MCF 10A (cell line): Measurements from ENCODE around the gene PTGFRN. TPM values are rescaled to one million over a fixed set of nuclear protein-coding genes. Genes with fewer than 3 reads are reported as not detected.
"Not testable (repeated sequence)": the region's sequence is repeated elsewhere in the genome, so short reads cannot be mapped to it uniquely, and the experiment has no call there.

Source experiments
- BruUV-seq: library from RNA; stranded (reverse); fragments of 400-500 nt; replicated peaks from 2 replicates; lab custom pipeline; 2021; lab: Mats Ljungman, UMichigan
- CTCF ChIA-PET: fragments of 300-600 bp; sonication (Branson Sonifier 250); formaldehyde crosslinking; extraction: SDS; loops from one replicate; lab custom pipeline; 2021; ENCODE audit warnings: antibody characterized with exemption, inconsistent platforms; lab: Yijun Ruan, JAX
- POLR2A ChIA-PET: fragments of 300-600, 350-650 bp; sonication (Branson Sonifier 250); formaldehyde crosslinking; extraction: SDS; loops from one replicate; lab custom pipeline; 2020; ENCODE audit warnings: antibody characterized with exemption, inconsistent platforms; lab: Yijun Ruan, JAX
- DNase-seq: peaks from one replicate; pipeline ENCODE4 v3.0.0-alpha.2; 2018; ENCODE audit not compliant: unreplicated experiment
- H3K27ac Mint-ChIP-seq: one replicate; pipeline ENCODE4 v1.8.0; 2022; ENCODE audit warnings: mild to moderate bottlenecking, low read depth, mixed read lengths; ENCODE audit not compliant: unreplicated experiment
- H3K27me3 Mint-ChIP-seq: one replicate; pipeline ENCODE4 v1.8.0; 2022; ENCODE audit warnings: mixed read lengths; ENCODE audit not compliant: insufficient read depth, unreplicated experiment
- H3K36me3 Mint-ChIP-seq: one replicate; pipeline ENCODE4 v1.8.0; 2022; ENCODE audit warnings: mild to moderate bottlenecking, moderate library complexity, mixed read lengths; ENCODE audit not compliant: insufficient read depth, unreplicated experiment
- H3K4me1 Mint-ChIP-seq: one replicate; pipeline ENCODE4 v1.8.0; 2022; ENCODE audit warnings: mixed read lengths; ENCODE audit not compliant: insufficient read depth, unreplicated experiment
- H3K4me3 Mint-ChIP-seq: one replicate; pipeline ENCODE4 v1.8.0; 2022; ENCODE audit warnings: mild to moderate bottlenecking, moderate library complexity, mixed read lengths; ENCODE audit not compliant: unreplicated experiment
- H3K9me3 Mint-ChIP-seq: one replicate; pipeline ENCODE4 v1.8.0; 2022; ENCODE audit warnings: mixed read lengths; ENCODE audit not compliant: unreplicated experiment
- intact Hi-C: fragments of 100-400 bp; cut with micrococcal nuclease; formaldehyde crosslinking; loops from 2 replicates; pipeline ENCODE4 v1.14.1; 2022
- total RNA-seq: library from RNA; stranded (reverse); gene quantifications from 2 replicates; pipeline ENCODE4 v1.2.3, GENCODE V29; 2022
- TF ChIP-seq, protein P1 (sequence below): fragments of 200-600 bp; IDR thresholded peaks from one replicate; pipeline ENCODE4 v1.8.0; 2022; ENCODE audit warnings: antibody characterized with exemption, mild to moderate bottlenecking; ENCODE audit not compliant: unreplicated experiment

Gene PTGFRN
- total RNA-seq, 1 experiment from 2014 or later, result 45.2 TPM

DNA sequence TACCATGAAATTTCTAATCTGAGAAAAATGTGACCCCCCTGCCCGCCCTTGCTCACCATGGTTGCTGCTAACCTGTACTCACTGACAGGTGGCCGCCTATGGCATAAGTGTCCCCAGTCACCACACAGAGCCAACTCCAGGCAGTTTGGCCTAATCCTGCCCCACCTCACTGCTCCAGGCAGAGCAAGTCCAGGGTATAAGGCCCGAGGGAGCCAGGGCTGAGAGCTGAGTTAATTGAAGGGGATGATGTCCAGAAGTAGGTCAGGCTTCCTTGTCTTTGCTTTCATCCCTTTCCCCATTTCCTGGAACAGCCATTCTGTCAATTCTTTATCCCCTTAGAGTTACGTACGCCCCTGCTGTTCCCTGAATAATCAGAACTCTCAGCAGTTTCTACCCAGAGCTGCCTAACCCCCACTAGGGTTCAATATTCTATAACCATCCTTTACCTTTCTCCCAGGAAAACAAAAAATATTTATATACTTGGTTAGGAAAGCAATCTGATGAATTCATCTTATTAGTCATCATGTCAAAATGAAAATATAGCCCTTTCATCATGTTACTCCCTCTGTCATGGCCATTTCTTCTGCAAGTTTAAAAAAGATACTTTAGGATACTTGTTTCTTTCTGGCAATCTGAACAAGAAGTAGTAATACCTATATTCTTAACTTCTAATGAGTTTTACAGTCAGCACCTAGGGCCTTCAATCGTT is 62.4 kb downstream of the PTGFRN start:
- Mint-ChIP-seq H3K4me1 (peaks cover 7% of the 10 kb centered on the region), H3K27me3 (no peaks in the 10 kb centered on the region), H3K4me3 (no peak overlapping the region), H3K9me3 (no peaks in the 10 kb centered on the region), H3K36me3 (peaks cover 26% of the 10 kb centered on the region), H3K27ac (peak overlapping the region; percentile 87)
- no TSS peak for BruUV-seq
- TF ChIP-seq, protein P1, sequence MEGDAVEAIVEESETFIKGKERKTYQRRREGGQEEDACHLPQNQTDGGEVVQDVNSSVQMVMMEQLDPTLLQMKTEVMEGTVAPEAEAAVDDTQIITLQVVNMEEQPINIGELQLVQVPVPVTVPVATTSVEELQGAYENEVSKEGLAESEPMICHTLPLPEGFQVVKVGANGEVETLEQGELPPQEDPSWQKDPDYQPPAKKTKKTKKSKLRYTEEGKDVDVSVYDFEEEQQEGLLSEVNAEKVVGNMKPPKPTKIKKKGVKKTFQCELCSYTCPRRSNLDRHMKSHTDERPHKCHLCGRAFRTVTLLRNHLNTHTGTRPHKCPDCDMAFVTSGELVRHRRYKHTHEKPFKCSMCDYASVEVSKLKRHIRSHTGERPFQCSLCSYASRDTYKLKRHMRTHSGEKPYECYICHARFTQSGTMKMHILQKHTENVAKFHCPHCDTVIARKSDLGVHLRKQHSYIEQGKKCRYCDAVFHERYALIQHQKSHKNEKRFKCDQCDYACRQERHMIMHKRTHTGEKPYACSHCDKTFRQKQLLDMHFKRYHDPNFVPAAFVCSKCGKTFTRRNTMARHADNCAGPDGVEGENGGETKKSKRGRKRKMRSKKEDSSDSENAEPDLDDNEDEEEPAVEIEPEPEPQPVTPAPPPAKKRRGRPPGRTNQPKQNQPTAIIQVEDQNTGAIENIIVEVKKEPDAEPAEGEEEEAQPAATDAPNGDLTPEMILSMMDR, result no peak
- POLR2A ChIA-PET, result interaction anchor here (1.0 to 1.3 kb wide), 3 partner anchors 10 to 18 kb away, joined by 3 to 5 read pairs (median 3); no protein-coding TSS in a partner anchor
- peak; percentile 19 for DNase-seq
- intact Hi-C loops, result no loop called here
- CTCF ChIA-PET, result interaction anchor here (0.6 to 1.5 kb wide), 3 partner anchors 88 to 247 kb away, joined by 3 to 4 read pairs (median 4); partner anchors contain the start of gene TTF2

GRCh38 chr1:116972674-116973030 is 62.9 kb downstream of the PTGFRN start:
- Mint-ChIP-seq H3K9me3 (no peaks in the 10 kb centered on the region), H3K27me3 (no peaks in the 10 kb centered on the region), H3K36me3 (peaks cover 25% of the 10 kb centered on the region), H3K27ac (peak overlapping the region; percentile 87), H3K4me1 (peaks cover 7% of the 10 kb centered on the region), H3K4me3 (peak overlapping the region; percentile 8)
- intact Hi-C loops, result no loop called here
- no TSS peak for BruUV-seq
- TF ChIP-seq, protein P1, result no peak
- POLR2A ChIA-PET, result interaction anchor here (1.0 kb wide), 3 partner anchors 10 to 18 kb away, joined by 3 read pairs; no protein-coding TSS in a partner anchor
- peak; percentile 16 for DNase-seq
- CTCF ChIA-PET, result interaction anchor here (0.6 to 1.5 kb wide), 3 partner anchors 11 to 226 kb away, joined by 4 to 6 read pairs (median 4); partner anchors contain the start of gene TTF2

GRCh38 chr1:116980309-116980708 is 70.6 kb downstream of the PTGFRN start:
- intact Hi-C loops, H3K9me3 Mint-ChIP-seq, POLR2A ChIA-PET, BruUV-seq, DNase-seq, CTCF ChIA-PET, H3K27me3 Mint-ChIP-seq, H3K27ac Mint-ChIP-seq, H3K4me1 Mint-ChIP-seq, H3K4me3 Mint-ChIP-seq: not testable (repeated sequence)
- H3K36me3 Mint-ChIP-seq, result peaks cover 18% of the 10 kb centered on the region

DNA sequence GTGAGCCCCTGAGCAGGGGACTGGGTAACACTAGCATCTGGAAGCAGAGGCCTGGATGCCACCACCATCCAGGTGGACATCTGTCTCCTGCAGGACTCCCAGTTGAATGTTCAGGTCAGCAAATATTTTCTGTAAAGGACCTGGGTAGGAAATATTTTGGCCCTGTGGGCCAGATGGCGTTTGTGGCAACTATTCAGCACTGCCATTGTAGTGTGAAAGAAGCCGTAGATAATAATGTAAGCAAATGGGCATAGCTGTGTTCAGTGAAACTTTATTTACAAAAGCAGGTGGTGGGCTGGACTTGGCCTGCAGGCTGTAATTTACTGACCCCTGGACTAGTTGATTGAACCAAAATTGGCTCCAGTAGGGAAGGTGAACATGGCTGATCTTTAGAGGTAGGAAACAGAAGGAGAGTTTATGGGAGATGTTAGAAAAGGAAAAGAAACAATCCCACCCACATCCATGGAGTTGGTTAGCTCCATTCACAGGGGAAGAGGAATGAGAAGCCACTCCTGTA is 71.9 kb downstream of the PTGFRN start:
- no peaks in the 10 kb centered on the region for H3K9me3 Mint-ChIP-seq
- intact Hi-C loops, result no loop called here
- ChIA-PET CTCF (interaction anchor here (0.6 to 2.0 kb wide), 3 partner anchors 15 to 124 kb away, joined by 3 to 6 read pairs (median 3); no protein-coding TSS in a partner anchor), POLR2A (no interaction called here)
- no peaks in the 10 kb centered on the region for H3K27me3 Mint-ChIP-seq
- no peak for DNase-seq
- TF ChIP-seq, protein P1, result no peak
- H3K4me1 Mint-ChIP-seq, result no peaks in the 10 kb centered on the region
- peaks cover 15% of the 10 kb centered on the region for H3K36me3 Mint-ChIP-seq
- no TSS peak for BruUV-seq
- no peak overlapping the region for H3K27ac Mint-ChIP-seq
- H3K4me3 Mint-ChIP-seq, result no peak overlapping the region
